NB4 (cell line): ENCODE results near the gene CTNS.

Experiments used
- DNase-seq: peaks from one replicate; pipeline ENCODE4 v3.0.0; 2010; ENCODE audit warnings: low read depth
- H3K4me3 ChIP-seq: one replicate; pipeline ENCODE4 v1.5.1; 2011; ENCODE audit warnings: mild to moderate bottlenecking, low read depth, low read length, moderate library complexity
- CTCF ChIP-seq: IDR thresholded peaks from one replicate; pipeline ENCODE4 v1.5.1; 2012; ENCODE audit warnings: low read depth, low read length
- MAX ChIP-seq: IDR thresholded peaks from 2 replicates; pipeline ENCODE4 v1.6.1; 2011; ENCODE audit warnings: low read depth, low read length
- MYC ChIP-seq: IDR thresholded peaks from 2 replicates; pipeline ENCODE4 v1.6.1; 2011; ENCODE audit warnings: low read depth, low read length
- POLR2A ChIP-seq: IDR thresholded peaks from 2 replicates; pipeline ENCODE4 v1.6.1; 2011; ENCODE audit warnings: mild to moderate bottlenecking; ENCODE audit not compliant: insufficient read length; ENCODE audit errors: extremely low read depth

CTNS gene

GRCh38 chr17:3647251-3647650 lies 10.7 kb downstream of the CTNS start:
- no peak for DNase-seq
- H3K4me3 ChIP-seq, result no peak overlapping the region
- TF ChIP-seq CTCF, result no peak
- TF ChIP-seq POLR2A, result no peak
- no peak for TF ChIP-seq MAX
- no peak for TF ChIP-seq MYC

GRCh38 chr17:3647769-3648555 lies 11.4 kb downstream of the CTNS start:
- H3K4me3 ChIP-seq, result no peak overlapping the region
- TF ChIP-seq MYC (no peak), POLR2A (no peak), CTCF (peak; percentile 47)
- DNase-seq, result peak; percentile 57

GRCh38 chr17:3655766-3656165 lies 19.2 kb downstream of the CTNS start:
- H3K4me3 ChIP-seq, result no peak overlapping the region
- TF ChIP-seq MYC (no peak), CTCF (no peak), MAX (no peak), POLR2A (no peak)
- DNase-seq, result no peak

- H3K4me3 ChIP-seq, result no peak overlapping the region
- TF ChIP-seq MYC (no peak), MAX (no peak), POLR2A (no peak), CTCF (no peak)
- no peak for DNase-seq
These were observed 19.8 kb downstream of the CTNS start for GRCh38 chr17:3656353-3656752.

- no peak overlapping the region for H3K4me3 ChIP-seq
- DNase-seq, result no peak
- no peak for TF ChIP-seq POLR2A
- no peak for TF ChIP-seq CTCF
- no peak for TF ChIP-seq MAX
- TF ChIP-seq MYC, result no peak
These were observed 20.4 kb downstream of the CTNS start for GRCh38 chr17:3656755-3657587.

GRCh38 chr17:3657588-3657869 lies 21.0 kb downstream of the CTNS start:
- DNase-seq, result no peak
- H3K4me3 ChIP-seq, result no peak overlapping the region
- TF ChIP-seq CTCF, result no peak
- TF ChIP-seq POLR2A, result no peak
- no peak for TF ChIP-seq MAX
- no peak for TF ChIP-seq MYC
